Tibial nerve (tissue), 4 donors: ENCODE results near the gene CARD9. TPM values are rescaled to one million over a fixed set of nuclear protein-coding genes. Genes with fewer than 3 reads are reported as not detected.
A peak's percentile ranks its signal among the peaks of the same experiment; 100 is the strongest.

Experiments used
- DNase-seq, 2 donors: peaks; one replicate each; pipeline ENCODE4 v3.0.0-alpha.2; 2019; ENCODE audit warnings: low spot score in 2 of 2
- H3K27ac ChIP-seq, 4 donors: fragments of 200-600 bp; sonication (generic) in 3 of 4; one replicate each; pipeline ENCODE4 v1.5.1; 2017 to 2019; ENCODE audit warnings: mild to moderate bottlenecking in 1 of 4
- H3K27me3 ChIP-seq, 2 donors: fragments of 200-600 bp; sonication (generic) in 1 of 2; one replicate each; pipeline versions ENCODE4 v1.5.1 to v1.6.0; 2017 to 2019
- H3K36me3 ChIP-seq, 3 donors: fragments of 200-600 bp; sonication (generic); one replicate each; pipeline ENCODE4 v1.5.1; 2018 to 2019
- H3K4me1 ChIP-seq, 4 donors: fragments of 200-600 bp; sonication (generic) in 3 of 4; one replicate each; pipeline ENCODE4 v1.5.1; 2017 to 2019
- H3K4me3 ChIP-seq, 4 donors: fragments of 200-600 bp; sonication (generic) in 3 of 4; one replicate each; pipeline ENCODE4 v1.5.1; 2017 to 2019; ENCODE audit warnings: mild to moderate bottlenecking in 1 of 4, moderate library complexity in 1 of 4
- H3K9me3 ChIP-seq, 4 donors: fragments of 200-600 bp; sonication (generic) in 3 of 4; one replicate each; pipeline ENCODE4 v1.5.1; 2017 to 2019
- CTCF ChIP-seq, 5 experiments: fragments of 200-600 bp in 3 of 5; fragments of 450-650 bp in 2 of 5; sonication (generic) in 3 of 5; IDR thresholded peaks; one replicate each; pipeline ENCODE4 v1.5.1; 2016 to 2019; ENCODE audit warnings: antibody characterized with exemption in 5 of 5, mild to moderate bottlenecking in 3 of 5, moderate library complexity in 2 of 5
- EP300 ChIP-seq, 2 donors: sonication (generic); formaldehyde crosslinking; IDR thresholded peaks; one replicate each; pipeline ENCODE4 v1.6.1; 2017; ENCODE audit warnings: antibody characterized with exemption in 2 of 2, mild to moderate bottlenecking in 1 of 2
- POLR2A ChIP-seq, 2 donors: fragments of 450-650 bp; IDR thresholded peaks; one replicate each; pipeline ENCODE4 v1.6.1; 2017; ENCODE audit warnings: antibody characterized with exemption in 2 of 2, mild to moderate bottlenecking in 2 of 2, moderate library complexity in 2 of 2
- WGBS, 2 donors: methylation state at CpG; one replicate each; pipeline ENCODE4 v1.1.5; 2018; 5-methylcytosine and 5-hydroxymethylcytosine counted together
- total RNA-seq, 4 donors: library from RNA; depleted of rRNA; stranded (reverse); fragments of >200 nt; gene quantifications; one replicate each; pipeline ENCODE4 v1.1.0, GENCODE V29; 2016

Gene CARD9
- total RNA-seq, 4 donors from 2014 or later: 3.1 to 19.8 (median 3.1) TPM

DNA sequence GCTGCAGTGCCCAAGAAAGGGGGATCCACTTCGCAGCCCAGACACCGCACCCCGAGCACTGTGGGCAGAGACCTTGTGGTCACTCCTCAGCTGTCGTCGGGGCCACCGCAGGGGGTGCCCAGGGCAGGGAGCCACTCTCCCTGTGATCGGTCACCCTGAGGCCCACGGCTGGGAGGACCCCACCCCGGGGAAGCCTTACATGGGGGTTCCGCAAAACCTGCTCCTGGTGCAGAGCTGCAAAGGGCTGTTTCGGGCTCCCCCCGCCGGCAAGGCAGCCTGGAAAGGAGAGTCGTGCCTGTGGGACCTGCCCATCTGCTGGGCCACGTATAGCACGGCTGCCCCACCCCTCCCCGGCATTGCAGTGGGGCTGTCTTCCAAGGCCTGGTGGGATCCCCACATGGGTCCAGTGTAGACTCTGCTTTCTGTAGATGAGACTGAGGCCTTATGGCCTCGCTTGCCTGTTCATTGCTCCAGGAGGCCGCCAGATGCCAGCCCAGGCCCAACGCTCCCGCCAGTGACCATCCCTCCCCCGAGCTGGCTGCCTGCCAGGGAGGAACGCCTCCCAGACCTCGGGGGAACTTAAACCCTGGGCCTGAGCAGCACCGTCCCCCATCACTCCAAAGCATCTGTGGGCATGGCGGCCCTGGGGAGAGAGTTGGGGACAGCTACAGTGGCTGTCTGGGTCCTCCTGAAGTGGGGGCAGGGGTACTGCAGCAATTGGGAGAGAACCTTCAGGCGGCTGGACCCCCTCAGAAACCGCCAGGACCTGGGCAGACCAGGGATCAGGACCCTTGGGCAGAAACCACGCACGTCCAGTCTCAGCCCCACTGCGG lies 8.3 kb downstream of the CARD9 start:
- Histone ChIP-seq H3K27me3 (no peaks in the 10 kb centered on the region), H3K4me1 (peaks cover 0 to 50% (median 21%) of the 10 kb centered on the region in 4 donors), H3K4me3 (no peak overlapping the region), H3K9me3 (no peaks in the 10 kb centered on the region), H3K27ac (no peak overlapping the region), H3K36me3 (peaks cover 0 to 2% (median 0%) of the 10 kb centered on the region in 3 donors)
- no peak for DNase-seq
- WGBS, 2 donors: 64 to 78% methylated on average over 14 to 16 of the region's 31 CpGs
- TF ChIP-seq POLR2A (IDR thresholded peaks at IDR 0.05) (no peak), CTCF (IDR thresholded peaks at IDR 0.05) (no peak), EP300 (IDR thresholded peaks at IDR 0.05) (no peak)

DNA sequence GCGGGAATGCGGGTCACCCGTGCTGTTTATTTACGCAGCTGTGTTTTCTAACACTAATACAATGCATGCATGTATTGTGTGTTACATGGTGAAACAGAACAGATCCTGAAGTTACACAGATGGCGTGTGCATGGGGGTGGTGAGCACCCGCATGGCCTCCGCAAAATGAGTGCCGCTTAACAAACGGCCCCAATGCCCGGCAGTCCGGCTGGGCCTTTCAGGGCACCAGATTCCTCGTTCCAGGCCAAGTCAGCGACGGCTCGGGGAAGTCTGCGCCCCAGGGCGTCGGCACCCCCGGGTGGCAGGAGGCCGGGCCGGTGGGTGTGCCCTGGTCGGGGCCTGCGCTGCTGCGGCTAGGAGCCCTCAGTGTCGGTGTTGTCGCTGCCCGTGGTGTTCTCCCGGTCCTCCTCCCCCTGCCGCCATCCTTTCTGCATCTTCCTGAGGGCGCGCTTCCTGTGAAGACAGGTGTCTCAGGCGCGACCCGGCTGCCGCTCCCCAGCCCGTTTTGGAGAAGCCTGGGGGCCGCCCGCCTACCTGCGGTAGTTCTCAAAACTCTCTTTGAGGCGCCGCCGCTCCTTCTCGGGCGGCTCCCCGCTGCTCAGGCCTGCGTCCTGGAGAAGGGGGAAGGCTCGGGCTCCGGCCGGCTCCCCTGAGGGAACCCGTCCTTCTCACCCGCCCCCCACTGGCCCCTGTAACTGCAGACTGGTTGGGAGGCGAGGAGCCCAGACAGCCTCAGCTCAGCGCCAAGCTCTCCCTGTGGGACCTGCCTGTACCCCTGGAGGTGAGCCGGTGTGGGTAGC lies 9.3 kb downstream of the CARD9 start:
- DNase-seq: no peak
- H3K4me3 ChIP-seq: peak overlapping the region in 2 of 4 donors; percentile 86 to 89
- WGBS, 2 donors: 35 to 42% methylated on average over 35 to 49 of the region's 54 CpGs
- peak overlapping the region in 2 of 4 donors; percentile 95 to 98 for H3K27ac ChIP-seq
- peaks cover 0 to 2% (median 0%) of the 10 kb centered on the region in 3 donors for H3K36me3 ChIP-seq
- H3K27me3 ChIP-seq: no peaks in the 10 kb centered on the region
- TF ChIP-seq POLR2A (IDR thresholded peaks at IDR 0.05) (no peak), CTCF (IDR thresholded peaks at IDR 0.05) (no peak), EP300 (IDR thresholded peaks at IDR 0.05) (no peak)
- peaks cover 0 to 60% (median 21%) of the 10 kb centered on the region in 4 donors for H3K4me1 ChIP-seq
- H3K9me3 ChIP-seq: no peaks in the 10 kb centered on the region

- TF ChIP-seq POLR2A (IDR thresholded peaks at IDR 0.05) (peak; percentile 72 to 74), EP300 (IDR thresholded peaks at IDR 0.05) (peak; percentile 10 to 88), CTCF (IDR thresholded peaks at IDR 0.05) (peak; percentile 99 to 100 (median 100))
- peak within 1 kb of the TSS; percentile 90 to 98 (median 93) for H3K27ac ChIP-seq
- peaks cover 0 to 63% (median 21%) of the 10 kb centered on the region in 4 donors for H3K4me1 ChIP-seq
- no peaks in the 10 kb centered on the region for H3K27me3 ChIP-seq
- peak; percentile 93 to 95 for DNase-seq
- peaks cover 0 to 10% (median 0%) of the 10 kb centered on the region in 3 donors for H3K36me3 ChIP-seq
- H3K4me3 ChIP-seq: peak within 1 kb of the TSS; percentile 71 to 89 (median 84)
- no peaks in the 10 kb centered on the region for H3K9me3 ChIP-seq
- WGBS, 2 donors: 0 to 2% methylated on average over 26 to 83 of the region's 97 CpGs
Observed at GRCh38 chr9:136363106-136363948, 10.1 kb downstream of the CARD9 start, which contains the start of gene DNLZ. Gene DNLZ, minus strand, starts transcription at chr9:136363744. Its CDS starts 30 bp downstream, at chr9:136363714.

DNA sequence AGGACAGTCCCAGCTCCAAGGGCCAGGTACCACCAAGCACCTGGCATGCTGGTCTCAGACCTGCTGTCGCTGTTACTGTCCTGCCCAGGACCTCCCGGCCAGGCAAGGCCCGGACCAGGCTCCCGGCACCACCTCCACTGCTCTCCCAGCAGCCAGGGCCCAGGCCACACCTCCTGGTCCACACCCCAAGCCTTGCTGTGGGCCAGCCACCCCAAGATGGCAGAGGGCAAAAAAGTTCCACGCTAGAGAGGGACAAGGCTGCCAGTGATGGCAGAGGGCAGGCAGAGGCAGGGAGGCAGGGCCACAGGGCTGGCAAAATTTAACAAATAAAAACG lies 11.1 kb downstream of the CARD9 start:
- peak overlapping the region; percentile 68 to 98 (median 84) for H3K27ac ChIP-seq

More for the DNA sequence above, 11.1 kb downstream of the CARD9 start:
- Histone ChIP-seq H3K4me3 (peak overlapping the region in 1 of 4 donors; percentile 86), H3K9me3 (no peaks in the 10 kb centered on the region), H3K27me3 (no peaks in the 10 kb centered on the region), H3K36me3 (peaks cover 0 to 19% (median 0%) of the 10 kb centered on the region in 3 donors), H3K4me1 (peaks cover 0 to 63% (median 21%) of the 10 kb centered on the region in 4 donors)
- DNase-seq: no peak
- WGBS, 2 donors: 69 to 77% methylated on average over 2 to 3 of the region's 6 CpGs
- TF ChIP-seq CTCF (IDR thresholded peaks at IDR 0.05): no peak
- TF ChIP-seq EP300 (IDR thresholded peaks at IDR 0.05): no peak
- TF ChIP-seq POLR2A (IDR thresholded peaks at IDR 0.05): no peak
